H9 (cell line): ENCODE data around the gene DUS2. TPM values are rescaled to one million over a fixed set of nuclear protein-coding genes. Genes with fewer than 3 reads are reported as not detected.

ENCODE experiments used
- DNase-seq: peaks from one replicate; pipeline ENCODE4 v3.0.0-alpha.2; 2017
- H2AFZ ChIP-seq: one replicate; pipeline ENCODE4 v1.6.1; 2013; ENCODE audit warnings: mild to moderate bottlenecking, low read length, control low read depth, moderate library complexity
- H2AK5ac ChIP-seq: 2 replicates; pipeline ENCODE4 v1.6.1; 2013; ENCODE audit warnings: low read length, control low read depth, mixed read lengths; ENCODE audit not compliant: insufficient read length
- H2BK120ac ChIP-seq: one replicate; pipeline ENCODE4 v1.6.1; 2013; ENCODE audit warnings: low read depth, mild to moderate bottlenecking, low read length, control low read depth, inconsistent platforms; ENCODE audit not compliant: poor library complexity, severe bottlenecking
- H2BK12ac ChIP-seq: 2 replicates; pipeline ENCODE4 v1.6.1; 2013; ENCODE audit warnings: low read length, control low read depth, mixed read lengths, low read depth; ENCODE audit not compliant: insufficient read length
- H2BK15ac ChIP-seq: 2 replicates; pipeline ENCODE4 v1.6.1; 2013; ENCODE audit warnings: low read depth, low read length, control low read depth
- H2BK20ac ChIP-seq: one replicate; pipeline ENCODE4 v1.6.1; 2013; ENCODE audit warnings: low read depth, mild to moderate bottlenecking, low read length, control low read depth, inconsistent platforms; ENCODE audit not compliant: poor library complexity, severe bottlenecking
- H2BK5ac ChIP-seq: 2 replicates; pipeline ENCODE4 v1.6.1; 2013; ENCODE audit warnings: low read length, control low read depth, mixed read lengths; ENCODE audit not compliant: insufficient read length
- H3K14ac ChIP-seq: 2 replicates; pipeline ENCODE4 v1.6.1; 2013; ENCODE audit warnings: low read length, control low read depth; ENCODE audit not compliant: insufficient read depth
- H3K18ac ChIP-seq: 2 replicates; pipeline ENCODE4 v1.6.1; 2013; ENCODE audit warnings: low read depth, mild to moderate bottlenecking, mixed read lengths, low read length, control low read depth; ENCODE audit not compliant: insufficient read length
- H3K23ac ChIP-seq: 2 replicates; pipeline ENCODE4 v1.6.1; 2013; ENCODE audit warnings: low read length, control low read depth, mixed read lengths, low read depth; ENCODE audit not compliant: insufficient read length
- H3K23me2 ChIP-seq: 2 replicates; pipeline ENCODE4 v1.6.1; 2013; ENCODE audit warnings: low read depth, mild to moderate bottlenecking, mixed read lengths, low read length, control low read depth; ENCODE audit not compliant: insufficient read length, poor library complexity, severe bottlenecking
- H3K27ac ChIP-seq: 2 replicates; pipeline ENCODE4 v1.5.1; 2013; ENCODE audit warnings: low read length, control low read depth, mixed read lengths, low read depth; ENCODE audit not compliant: insufficient read length
- H3K27me3 ChIP-seq: 2 replicates; pipeline ENCODE4 v1.6.1; 2013; ENCODE audit warnings: low read length, control low read depth, inconsistent platforms; ENCODE audit not compliant: insufficient read depth
- H3K4ac ChIP-seq: 2 replicates; pipeline ENCODE4 v1.6.1; 2013; ENCODE audit warnings: low read depth, mild to moderate bottlenecking, control low read depth, inconsistent platforms, low read length, moderate library complexity
- H3K4me1 ChIP-seq: 2 replicates; pipeline ENCODE4 v1.6.1; 2013; ENCODE audit warnings: low read length, control low read depth, inconsistent platforms; ENCODE audit not compliant: insufficient read depth
- H3K4me2 ChIP-seq: 2 replicates; pipeline ENCODE4 v1.6.1; 2013; ENCODE audit warnings: low read length, control low read depth, mixed read lengths; ENCODE audit not compliant: insufficient read length, insufficient read depth
- H3K56ac ChIP-seq: 2 replicates; pipeline ENCODE4 v1.6.1; 2013; ENCODE audit warnings: low read depth, mild to moderate bottlenecking, mixed read lengths, low read length, control low read depth; ENCODE audit not compliant: insufficient read length
- H3K79me1 ChIP-seq: 2 replicates; pipeline ENCODE4 v1.6.1; 2013; ENCODE audit warnings: low read depth, mild to moderate bottlenecking, moderate library complexity, low read length, control low read depth, inconsistent platforms; ENCODE audit not compliant: insufficient read depth, poor library complexity, severe bottlenecking
- H3K79me2 ChIP-seq: 2 replicates; pipeline ENCODE4 v1.6.1; 2013; ENCODE audit warnings: low read length, control low read depth, inconsistent platforms; ENCODE audit not compliant: insufficient read depth
- H3K9ac ChIP-seq: 2 replicates; pipeline ENCODE4 v1.6.1; 2013; ENCODE audit warnings: low read length, control low read depth, mixed read lengths; ENCODE audit not compliant: insufficient read length; ENCODE audit errors: extremely low read depth
- H3K9me3 ChIP-seq: one replicate; pipeline ENCODE4 v1.6.1; 2013; ENCODE audit warnings: low read depth, low read length, inconsistent platforms; ENCODE audit not compliant: control insufficient read depth
- H3T11ph ChIP-seq: one replicate; pipeline ENCODE4 v1.6.1; 2013; ENCODE audit warnings: mild to moderate bottlenecking, low read length, control low read depth, inconsistent platforms
- H4K20me1 ChIP-seq: one replicate; pipeline ENCODE4 v1.6.1; 2013; ENCODE audit not compliant: control insufficient read depth, insufficient read length, insufficient read depth
- H4K5ac ChIP-seq: 2 replicates; pipeline ENCODE4 v1.6.1; 2013; ENCODE audit warnings: low read depth, mild to moderate bottlenecking, mixed read lengths, low read length, control low read depth; ENCODE audit not compliant: insufficient read length
- H4K8ac ChIP-seq: replicated peaks from 2 replicates; pipeline ENCODE4 v1.6.1; 2013; ENCODE audit warnings: low read length, control low read depth, mixed read lengths, low read depth; ENCODE audit not compliant: insufficient read length
- H4K91ac ChIP-seq: 2 replicates; pipeline ENCODE4 v1.6.1; 2013; ENCODE audit warnings: low read depth, mild to moderate bottlenecking, moderate library complexity, mixed read lengths, low read length, control low read depth; ENCODE audit not compliant: insufficient read length
- H3K27ac Mint-ChIP-seq, 3 experiments: 2 replicates in 2 of 3; 3 replicates in 1 of 3; pipeline ENCODE4 v1.8.0; 2020 to 2021; ENCODE audit warnings: mixed read lengths in 3 of 3, mild to moderate bottlenecking in 1 of 3, moderate library complexity in 1 of 3
- H3K27me3 Mint-ChIP-seq: 2 replicates; pipeline ENCODE4 v1.8.0; 2021; ENCODE audit warnings: low read depth, mild to moderate bottlenecking, moderate library complexity, mixed read lengths
- H3K36me3 Mint-ChIP-seq, 3 experiments: 2 replicates in 2 of 3; 3 replicates in 1 of 3; pipeline ENCODE4 v1.8.0; 2020 to 2021; ENCODE audit warnings: low read depth in 3 of 3, mixed read lengths in 3 of 3; ENCODE audit not compliant: insufficient read depth in 1 of 3
- H3K4me1 Mint-ChIP-seq, 2 experiments: 2 replicates each; pipeline ENCODE4 v1.8.0; 2020; ENCODE audit warnings: mixed read lengths in 2 of 2
- H3K4me3 Mint-ChIP-seq, 2 experiments: 2 replicates in 1 of 2; 3 replicates in 1 of 2; pipeline ENCODE4 v1.8.0; 2020 to 2021; ENCODE audit warnings: mild to moderate bottlenecking in 2 of 2, mixed read lengths in 2 of 2, moderate library complexity in 1 of 2
- H3K9me3 Mint-ChIP-seq, 2 experiments: 2 replicates in 1 of 2; 3 replicates in 1 of 2; pipeline ENCODE4 v1.8.0; 2020; ENCODE audit warnings: mild to moderate bottlenecking in 2 of 2, mixed read lengths in 2 of 2, moderate library complexity in 1 of 2
- WGBS: extraction: QIAGEN DNeasy Blood & Tissue Kit; methylation state at CpG from one replicate; pipeline ENCODE4 v1.1.7; 2013; ENCODE audit warnings: missing lambda C conversion rate, low lambda C conversion rate, mixed read lengths; ENCODE audit not compliant: insufficient read length; ENCODE audit errors: extremely low coverage; 5-methylcytosine and 5-hydroxymethylcytosine counted together
- total RNA-seq: library from RNA; stranded (reverse); gene quantifications from 2 replicates; pipeline ENCODE4 v1.2.1, GENCODE V29; 2021
- TF ChIP-seq, protein P1 (sequence below): fragments of 200-600 bp; sonication (generic); conservative IDR thresholded peaks from 3 replicates; pipeline ENCODE4 v1.8.0; 2021; ENCODE audit warnings: antibody characterized with exemption, mild to moderate bottlenecking

Gene DUS2
- total RNA-seq, 1 experiment from 2014 or later: 28.5 TPM

DNA sequence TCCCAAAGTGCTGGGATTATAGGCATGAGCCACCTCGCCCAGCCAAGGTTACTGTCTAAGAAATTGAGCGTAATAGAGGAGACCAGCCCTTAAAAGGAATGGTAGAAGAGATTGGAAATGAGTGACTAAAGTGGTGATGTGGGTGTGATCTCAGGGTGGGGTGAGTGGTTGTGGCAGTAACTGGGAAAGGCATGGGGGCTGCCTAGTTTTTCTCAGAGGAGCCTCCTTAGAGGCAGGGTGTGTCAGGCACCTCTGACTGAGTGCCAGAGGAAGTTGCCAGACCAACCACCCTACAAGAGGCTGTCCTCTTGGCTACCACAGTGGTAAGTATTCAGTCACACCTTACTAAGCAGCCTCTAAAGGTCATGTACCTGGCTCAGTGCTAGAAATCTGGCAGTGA, 8.9 kb downstream of the DUS2 start:
- no peak overlapping the region for H3K18ac ChIP-seq
- DNase-seq: no peak
- no peaks in the 10 kb centered on the region for H3K9me3 ChIP-seq
- H4K91ac ChIP-seq: no peak overlapping the region
- H2AK5ac ChIP-seq: no peak overlapping the region
- Mint-ChIP-seq H3K36me3 (peaks cover 0 to 20% (median 12%) of the 10 kb centered on the region in 3 experiments; a peak in 6 of 7 replicates), H3K9me3 (no peaks in the 10 kb centered on the region), H3K27me3 (no peaks in the 10 kb centered on the region), H3K4me1 (no peaks in the 10 kb centered on the region), H3K27ac (no peak overlapping the region; a peak in 1 of 7 replicates), H3K4me3 (no peak overlapping the region)
- H3K4me1 ChIP-seq: no peaks in the 10 kb centered on the region
- no peak overlapping the region for H2BK12ac ChIP-seq
- no peak overlapping the region for H2BK5ac ChIP-seq
- no peak overlapping the region for H2BK20ac ChIP-seq
- H3K27ac ChIP-seq: no peak overlapping the region
- TF ChIP-seq, protein P1, sequence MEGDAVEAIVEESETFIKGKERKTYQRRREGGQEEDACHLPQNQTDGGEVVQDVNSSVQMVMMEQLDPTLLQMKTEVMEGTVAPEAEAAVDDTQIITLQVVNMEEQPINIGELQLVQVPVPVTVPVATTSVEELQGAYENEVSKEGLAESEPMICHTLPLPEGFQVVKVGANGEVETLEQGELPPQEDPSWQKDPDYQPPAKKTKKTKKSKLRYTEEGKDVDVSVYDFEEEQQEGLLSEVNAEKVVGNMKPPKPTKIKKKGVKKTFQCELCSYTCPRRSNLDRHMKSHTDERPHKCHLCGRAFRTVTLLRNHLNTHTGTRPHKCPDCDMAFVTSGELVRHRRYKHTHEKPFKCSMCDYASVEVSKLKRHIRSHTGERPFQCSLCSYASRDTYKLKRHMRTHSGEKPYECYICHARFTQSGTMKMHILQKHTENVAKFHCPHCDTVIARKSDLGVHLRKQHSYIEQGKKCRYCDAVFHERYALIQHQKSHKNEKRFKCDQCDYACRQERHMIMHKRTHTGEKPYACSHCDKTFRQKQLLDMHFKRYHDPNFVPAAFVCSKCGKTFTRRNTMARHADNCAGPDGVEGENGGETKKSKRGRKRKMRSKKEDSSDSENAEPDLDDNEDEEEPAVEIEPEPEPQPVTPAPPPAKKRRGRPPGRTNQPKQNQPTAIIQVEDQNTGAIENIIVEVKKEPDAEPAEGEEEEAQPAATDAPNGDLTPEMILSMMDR: no peak
- no peak overlapping the region for H4K8ac ChIP-seq
- no peak overlapping the region for H3T11ph ChIP-seq
- no peak overlapping the region for H3K4me2 ChIP-seq
- no peak overlapping the region for H3K23ac ChIP-seq
- H3K4ac ChIP-seq: no peak overlapping the region
- no peaks in the 10 kb centered on the region for H3K27me3 ChIP-seq
- H3K9ac ChIP-seq: no peak overlapping the region
- no peaks in the 10 kb centered on the region for H4K20me1 ChIP-seq
- no peaks in the 10 kb centered on the region for H3K79me1 ChIP-seq
- WGBS: no CpG with 5 or more reads among the region's 2 CpGs
- no peak overlapping the region for H3K14ac ChIP-seq
- no peaks in the 10 kb centered on the region for H3K23me2 ChIP-seq
- no peak overlapping the region for H2BK15ac ChIP-seq
- no peak overlapping the region for H2BK120ac ChIP-seq
- no peak overlapping the region for H2AFZ ChIP-seq
- no peak overlapping the region for H3K56ac ChIP-seq
- no peaks in the 10 kb centered on the region for H3K79me2 ChIP-seq
- no peak overlapping the region for H4K5ac ChIP-seq
